ENCODE data around the gene MYO10. TPM values are rescaled to one million over a fixed set of nuclear protein-coding genes. Genes with fewer than 3 reads are reported as not detected.
"Not testable (repeated sequence)": the region's sequence is repeated elsewhere in the genome, so short reads cannot be mapped to it uniquely, and the experiment has no call there.

MYO10 gene
- total RNA-seq, 1 donor from 2014 or later, result 60.9 TPM

- DNase-seq (ENCODE audit: low read depth), result no peak
These were observed 47.4 kb downstream of the MYO10 start for GRCh38 chr5:16888694-16889124.

GRCh38 chr5:16886793-16887345, 49.2 kb downstream of the MYO10 start:
- DNase-seq (ENCODE audit: low read depth), result peak; percentile 78

GRCh38 chr5:16886366-16886736, 49.7 kb downstream of the MYO10 start:
- peak; percentile 94 for DNase-seq (ENCODE audit: low read depth)

GRCh38 chr5:16885635-16886365, 50.3 kb downstream of the MYO10 start:
- DNase-seq (ENCODE audit: low read depth), result no peak

GRCh38 chr5:16884595-16884994, 51.5 kb downstream of the MYO10 start:
- no peak for DNase-seq (ENCODE audit: low read depth)

- DNase-seq (ENCODE audit: low read depth), result peak; percentile 59
These were observed 52.3 kb downstream of the MYO10 start for GRCh38 chr5:16883806-16884205.

GRCh38 chr5:16883176-16883575, 52.9 kb downstream of the MYO10 start:
- no peak for DNase-seq (ENCODE audit: low read depth)

GRCh38 chr5:16881251-16881650, 54.8 kb downstream of the MYO10 start:
- no peak for DNase-seq (ENCODE audit: low read depth)

GRCh38 chr5:16880547-16880946, 55.5 kb downstream of the MYO10 start:
- peak; percentile 91 for DNase-seq (ENCODE audit: low read depth)

GRCh38 chr5:16879650-16880049, 56.4 kb downstream of the MYO10 start:
- no peak for DNase-seq (ENCODE audit: low read depth)

- DNase-seq (ENCODE audit: low read depth), result no peak
These were observed 56.9 kb downstream of the MYO10 start for GRCh38 chr5:16879191-16879590.

GRCh38 chr5:16877267-16877935, 58.7 kb downstream of the MYO10 start:
- no peak for DNase-seq (ENCODE audit: low read depth)

GRCh38 chr5:16874424-16874823, 61.7 kb downstream of the MYO10 start:
- DNase-seq (ENCODE audit: low read depth), result not testable (repeated sequence)

GRCh38 chr5:16871746-16872339, 64.2 kb downstream of the MYO10 start:
- DNase-seq (ENCODE audit: low read depth), result peak; percentile 95

GRCh38 chr5:16870878-16871277, 65.2 kb downstream of the MYO10 start:
- DNase-seq (ENCODE audit: low read depth), result no peak

GRCh38 chr5:16869821-16870796, 66.0 kb downstream of the MYO10 start:
- DNase-seq (ENCODE audit: low read depth), result peak; percentile 77

- DNase-seq (ENCODE audit: low read depth), result peak; percentile 57
These were observed 68.5 kb downstream of the MYO10 start for GRCh38 chr5:16867577-16867953.

- DNase-seq (ENCODE audit: low read depth), result peak; percentile 98
These were observed 69.1 kb downstream of the MYO10 start for GRCh38 chr5:16866795-16867576.

- no peak for DNase-seq (ENCODE audit: low read depth)
These were observed 69.8 kb downstream of the MYO10 start for GRCh38 chr5:16866273-16866672.

- DNase-seq (ENCODE audit: low read depth), result no peak
These were observed 70.9 kb downstream of the MYO10 start for GRCh38 chr5:16865151-16865550.

Data from myocyte (in vitro differentiated cells).